KMS-11 (cell line): Measurements from ENCODE around the gene ZNF500.
"Not testable (repeated sequence)": the region's sequence is repeated elsewhere in the genome, so short reads cannot be mapped to it uniquely, and the experiment has no call there.

ENCODE experiments used
- H2AFZ ChIP-seq: fragments of 200-600 bp; sonication (generic); 2 replicates; pipeline ENCODE4 v1.6.1; 2016; ENCODE audit warnings: antibody characterized with exemption, mixed run types, low read depth
- H3K27ac ChIP-seq: fragments of 200-600 bp; sonication (generic); 2 replicates; pipeline ENCODE4 v1.6.1; 2016; ENCODE audit warnings: mild to moderate bottlenecking, mixed run types
- H3K27me3 ChIP-seq: fragments of 200-600 bp; sonication (generic); 2 replicates; pipeline ENCODE4 v1.6.1; 2017; ENCODE audit warnings: mild to moderate bottlenecking, low read depth, mixed run types, moderate library complexity; ENCODE audit not compliant: insufficient read depth
- H3K36me3 ChIP-seq: fragments of 200-600 bp; sonication (generic); 2 replicates; pipeline ENCODE4 v1.6.1; 2017; ENCODE audit warnings: mild to moderate bottlenecking, mixed run types; ENCODE audit not compliant: insufficient read depth
- H3K4me1 ChIP-seq: fragments of 200-600 bp; sonication (generic); 2 replicates; pipeline ENCODE4 v1.6.1; 2016; ENCODE audit warnings: mild to moderate bottlenecking, low read depth, mixed run types; ENCODE audit not compliant: poor library complexity, severe bottlenecking
- H3K4me2 ChIP-seq: fragments of 200-600 bp; sonication (generic); 2 replicates; pipeline ENCODE4 v1.7.0; 2016; ENCODE audit warnings: mild to moderate bottlenecking, mixed run types
- H3K4me3 ChIP-seq: fragments of 200-600 bp; sonication (generic); IDR thresholded peaks from 2 replicates; pipeline ENCODE4 v1.6.1; 2017; ENCODE audit warnings: low read depth, low read length, mixed read lengths; ENCODE audit not compliant: insufficient read depth
- H3K79me2 ChIP-seq: fragments of 200-600 bp; sonication (generic); 2 replicates; pipeline ENCODE4 v1.6.1; 2016; ENCODE audit warnings: low read depth, mixed run types; ENCODE audit not compliant: insufficient read depth
- H3K9ac ChIP-seq: fragments of 200-600 bp; sonication (generic); 2 replicates; pipeline ENCODE4 v1.6.1; 2016; ENCODE audit warnings: mild to moderate bottlenecking, mixed run types
- H4K20me1 ChIP-seq: fragments of 200-600 bp; sonication (generic); 2 replicates; pipeline ENCODE4 v1.6.1; 2016; ENCODE audit warnings: mild to moderate bottlenecking, mixed run types; ENCODE audit not compliant: insufficient read depth
- TF ChIP-seq, protein P1 (sequence below): fragments of 200-600 bp; sonication (generic); conservative IDR thresholded peaks from 2 replicates; pipeline ENCODE4 v1.6.1; 2017; ENCODE audit warnings: low read depth, mild to moderate bottlenecking, antibody characterized with exemption, low read length, moderate library complexity, mixed read lengths

Gene ZNF500

GRCh38 chr16:4788489-4788889 lies 21.5 kb upstream of the ZNF500 start:
- TF ChIP-seq, protein P1, sequence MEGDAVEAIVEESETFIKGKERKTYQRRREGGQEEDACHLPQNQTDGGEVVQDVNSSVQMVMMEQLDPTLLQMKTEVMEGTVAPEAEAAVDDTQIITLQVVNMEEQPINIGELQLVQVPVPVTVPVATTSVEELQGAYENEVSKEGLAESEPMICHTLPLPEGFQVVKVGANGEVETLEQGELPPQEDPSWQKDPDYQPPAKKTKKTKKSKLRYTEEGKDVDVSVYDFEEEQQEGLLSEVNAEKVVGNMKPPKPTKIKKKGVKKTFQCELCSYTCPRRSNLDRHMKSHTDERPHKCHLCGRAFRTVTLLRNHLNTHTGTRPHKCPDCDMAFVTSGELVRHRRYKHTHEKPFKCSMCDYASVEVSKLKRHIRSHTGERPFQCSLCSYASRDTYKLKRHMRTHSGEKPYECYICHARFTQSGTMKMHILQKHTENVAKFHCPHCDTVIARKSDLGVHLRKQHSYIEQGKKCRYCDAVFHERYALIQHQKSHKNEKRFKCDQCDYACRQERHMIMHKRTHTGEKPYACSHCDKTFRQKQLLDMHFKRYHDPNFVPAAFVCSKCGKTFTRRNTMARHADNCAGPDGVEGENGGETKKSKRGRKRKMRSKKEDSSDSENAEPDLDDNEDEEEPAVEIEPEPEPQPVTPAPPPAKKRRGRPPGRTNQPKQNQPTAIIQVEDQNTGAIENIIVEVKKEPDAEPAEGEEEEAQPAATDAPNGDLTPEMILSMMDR: no peak
- Histone ChIP-seq H3K27ac (no peak overlapping the region), H2AFZ (no peak overlapping the region), H3K36me3 (no peaks in the 10 kb centered on the region), H3K4me3 (no peak overlapping the region), H3K4me1 (no peaks in the 10 kb centered on the region), H3K79me2 (no peaks in the 10 kb centered on the region), H3K9ac (no peak overlapping the region), H3K4me2 (no peak overlapping the region), H4K20me1 (no peaks in the 10 kb centered on the region), H3K27me3 (no peaks in the 10 kb centered on the region)

- no peak within 1 kb of the TSS for H3K4me3 ChIP-seq
- H3K4me2 ChIP-seq: no peak within 1 kb of the TSS
- no peaks in the 10 kb centered on the region for H3K4me1 ChIP-seq
- no peaks in the 10 kb centered on the region for H3K79me2 ChIP-seq
- H4K20me1 ChIP-seq: no peaks in the 10 kb centered on the region
- H3K36me3 ChIP-seq: no peaks in the 10 kb centered on the region
- TF ChIP-seq, protein P1: no peak
- H3K27ac ChIP-seq: no peak within 1 kb of the TSS
- no peaks in the 10 kb centered on the region for H3K27me3 ChIP-seq
- no peak within 1 kb of the TSS for H2AFZ ChIP-seq
- H3K9ac ChIP-seq: no peak within 1 kb of the TSS
These were observed 20.9 kb upstream of the ZNF500 start, which contains the start of gene SEPTIN12 for GRCh38 chr16:4787627-4788482. TSS of gene SEPTIN12 (minus strand) at chr16:4788345. CDS start at chr16:4787645, 700 bp downstream.

DNA sequence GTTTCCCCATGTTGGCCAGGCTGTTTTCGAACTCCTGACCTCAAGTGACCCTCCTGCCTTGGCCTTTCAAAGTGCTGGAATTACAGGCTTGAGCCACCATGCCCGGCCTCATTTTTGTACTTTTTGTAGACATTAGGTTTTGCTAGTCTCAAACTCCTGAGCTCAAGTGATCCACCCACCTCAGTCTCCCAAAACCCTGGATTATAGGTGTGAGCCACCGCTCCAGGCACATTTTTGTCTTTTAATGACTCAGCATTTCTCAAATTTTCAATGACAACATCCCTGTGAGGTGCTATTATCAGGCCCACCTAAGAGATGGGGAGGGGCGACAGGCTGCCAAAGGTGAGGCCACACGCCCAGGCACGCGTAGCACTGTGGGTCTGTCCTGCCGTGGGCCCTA lies 20.1 kb upstream of the ZNF500 start:
- H3K4me2 ChIP-seq: no peak overlapping the region
- H3K4me1 ChIP-seq: no peaks in the 10 kb centered on the region
- no peak overlapping the region for H3K4me3 ChIP-seq
- no peaks in the 10 kb centered on the region for H4K20me1 ChIP-seq
- no peaks in the 10 kb centered on the region for H3K79me2 ChIP-seq
- H3K27ac ChIP-seq: no peak overlapping the region
- H3K9ac ChIP-seq: no peak overlapping the region
- TF ChIP-seq, protein P1: no peak
- no peaks in the 10 kb centered on the region for H3K27me3 ChIP-seq
- no peaks in the 10 kb centered on the region for H3K36me3 ChIP-seq
- H2AFZ ChIP-seq: no peak overlapping the region

DNA sequence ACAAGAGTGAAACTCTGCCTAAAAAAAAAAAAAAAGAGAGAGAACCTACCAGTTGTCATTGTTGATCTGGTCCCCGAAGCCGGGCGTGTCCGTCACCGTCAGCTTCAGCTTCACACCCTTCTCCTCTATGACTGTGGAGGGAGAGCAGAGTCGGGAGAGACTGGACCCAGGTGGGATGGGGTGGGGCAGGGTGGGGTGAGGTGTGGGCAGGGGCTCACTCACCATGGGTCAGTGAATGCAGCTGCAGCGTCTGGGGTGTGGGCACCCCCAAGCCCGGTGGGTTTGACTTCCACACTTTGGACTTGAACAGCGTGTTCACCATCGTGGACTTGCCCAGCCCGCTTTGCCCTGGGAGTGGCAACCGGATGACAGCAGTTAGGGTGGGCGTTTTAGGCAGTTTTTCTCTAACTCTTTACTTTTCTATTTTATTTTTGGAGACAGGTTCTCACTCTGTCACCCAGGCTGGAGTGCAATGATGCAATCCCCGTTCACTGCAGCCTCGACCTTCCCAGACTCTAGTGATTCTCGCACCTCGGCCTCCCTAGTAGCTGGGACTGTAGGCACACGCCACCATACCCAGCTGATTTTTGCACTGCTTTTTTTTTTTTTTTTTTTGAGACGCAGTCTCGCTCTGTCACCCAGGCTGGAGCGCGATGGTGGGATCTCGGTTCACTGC lies 18.9 kb upstream of the ZNF500 start:
- Histone ChIP-seq H3K4me2 (no peak overlapping the region), H3K27ac (no peak overlapping the region), H3K4me1 (no peaks in the 10 kb centered on the region), H3K36me3 (no peaks in the 10 kb centered on the region), H2AFZ (no peak overlapping the region), H3K79me2 (no peaks in the 10 kb centered on the region), H3K4me3 (no peak overlapping the region), H4K20me1 (no peaks in the 10 kb centered on the region), H3K9ac (no peak overlapping the region), H3K27me3 (no peaks in the 10 kb centered on the region)
- TF ChIP-seq, protein P1: no peak

DNA sequence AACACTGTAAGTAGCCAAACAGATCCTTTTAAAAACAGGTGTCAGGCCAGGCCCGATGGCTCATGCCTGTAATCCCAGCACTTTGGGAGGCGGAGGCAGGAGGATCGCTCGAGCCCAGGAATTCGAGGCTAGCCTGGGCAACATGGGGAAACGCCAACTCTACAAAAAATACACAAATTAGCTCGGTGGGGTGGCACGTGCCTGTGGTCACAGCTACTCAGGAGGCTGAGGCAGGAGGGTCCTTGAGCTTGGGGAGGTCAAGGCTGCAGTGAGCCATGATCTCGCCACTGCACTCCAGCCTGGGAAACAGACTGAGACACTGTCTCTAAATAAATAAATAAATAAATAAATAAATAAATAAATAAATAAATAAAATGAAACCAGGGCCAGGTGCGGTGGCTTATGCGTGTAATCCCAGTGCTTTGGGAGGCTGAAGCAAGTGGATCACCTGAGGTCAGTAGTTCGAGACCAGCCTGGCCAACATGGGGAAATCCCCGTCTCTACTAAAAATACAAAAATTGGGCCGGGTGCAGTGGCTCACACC lies 17.6 kb upstream of the ZNF500 start:
- not testable (repeated sequence) for H4K20me1 ChIP-seq, H3K36me3 ChIP-seq, H3K9ac ChIP-seq, H3K27ac ChIP-seq, H3K79me2 ChIP-seq, H2AFZ ChIP-seq, H3K4me2 ChIP-seq, H3K4me1 ChIP-seq, H3K27me3 ChIP-seq, H3K4me3 ChIP-seq
